ENCODE results near the gene AMFR. TPM values are rescaled to one million over a fixed set of nuclear protein-coding genes. Genes with fewer than 3 reads are reported as not detected.
A peak's percentile ranks its signal among the peaks of the same experiment; 100 is the strongest.

The AMFR gene
- total RNA-seq, 1 experiment from 2014 or later: 31.7 TPM

GRCh38 chr16:56355786-56356275, 69.5 kb downstream of the AMFR start:
- TF ChIP-seq CBFB (CRISPR knock-in tag; IDR thresholded peaks at IDR 0.05; ENCODE audit: low read depth) (no peak), NFE2L1 (CRISPR knock-in tag; IDR thresholded peaks at IDR 0.05) (no peak), ATF3 (CRISPR knock-in tag; conservative IDR thresholded peaks at IDR 0.05) (no peak), STAT6 (CRISPR knock-in tag; conservative IDR thresholded peaks at IDR 0.05; ENCODE audit: low read depth) (no peak), ZNF416 (CRISPR knock-in tag; IDR thresholded peaks at IDR 0.05) (no peak), RORB (CRISPR knock-in tag; IDR thresholded peaks at IDR 0.05) (no peak), ARID4B (CRISPR knock-in tag; IDR thresholded peaks at IDR 0.05; ENCODE audit: borderline replicate concordance) (no peak), FOXJ3 (CRISPR knock-in tag; IDR thresholded peaks at IDR 0.05; ENCODE audit: borderline replicate concordance) (no peak), ERG (CRISPR knock-in tag; IDR thresholded peaks at IDR 0.05) (no peak), ZNF232 (CRISPR knock-in tag; IDR thresholded peaks at IDR 0.05) (no peak), HMGA2 (CRISPR knock-in tag; IDR thresholded peaks at IDR 0.05) (no peak), MLX (CRISPR knock-in tag; IDR thresholded peaks at IDR 0.05) (no peak), EMX1 (CRISPR knock-in tag; IDR thresholded peaks at IDR 0.05) (no peak), ESRRA (CRISPR knock-in tag; IDR thresholded peaks at IDR 0.05; ENCODE audit: borderline replicate concordance) (no peak), ZMAT4 (CRISPR knock-in tag; IDR thresholded peaks at IDR 0.05) (no peak), SMAD3 (CRISPR knock-in tag; IDR thresholded peaks at IDR 0.05; ENCODE audit: borderline replicate concordance) (no peak)
- no peaks in the 10 kb centered on the region for H3K9me3 Mint-ChIP-seq
- H3K27ac Mint-ChIP-seq: no peak overlapping the region
- H3K4me3 Mint-ChIP-seq: no peak overlapping the region; the same call in 1 of the 2 replicates
- ChIA-PET CTCF (interaction anchor here (0.6 to 4.7 kb wide), 39 partner anchors 8 to 891 kb away, joined by 3 to 65 read pairs (median 4); partner anchors contain the start of genes NUDT21 and OGFOD1), POLR2A (no interaction called here)
- peak; percentile 10 for DNase-seq (ENCODE audit: low spot score)
- H3K4me1 Mint-ChIP-seq: peaks cover 35% of the 10 kb centered on the region
- no peaks in the 10 kb centered on the region for H3K36me3 Mint-ChIP-seq
- H3K27me3 Mint-ChIP-seq (ENCODE audit: low read depth): no peaks in the 10 kb centered on the region
- no peak for ATAC-seq

All from WTC11 (cell line).